Thoracic aorta (tissue), 2 donors: ENCODE data around the gene COA1. TPM values are rescaled to one million over a fixed set of nuclear protein-coding genes. Genes with fewer than 3 reads are reported as not detected.
A peak's percentile ranks its signal among the peaks of the same experiment; 100 is the strongest.

Source experiments
- ATAC-seq: fragments of 150-250 bp; one replicate; pipeline ENCODE4 v1.8.0; 2017; ENCODE audit warnings: low read depth; ENCODE audit not compliant: insufficient number of reproducible peaks, low FRiP score
- DNase-seq: peaks from one replicate; pipeline ENCODE4 v3.0.0-alpha.2; 2020; ENCODE audit warnings: low spot score
- H3K27ac ChIP-seq, 2 donors: fragments of 200-600 bp; sonication (generic); 1 replicate in 1 of 2; 2 replicates in 1 of 2; pipeline ENCODE4 v1.5.1; 2016; ENCODE audit warnings: mild to moderate bottlenecking in 2 of 2, moderate library complexity in 2 of 2
- H3K27me3 ChIP-seq: fragments of 200-600 bp; sonication (generic); replicated peaks from 2 replicates; pipeline ENCODE4 v1.6.0; 2016; ENCODE audit warnings: mild to moderate bottlenecking; ENCODE audit not compliant: insufficient read depth
- H3K36me3 ChIP-seq: fragments of 200-600 bp; sonication (generic); one replicate; pipeline ENCODE4 v1.5.1; 2016
- H3K4me1 ChIP-seq, 2 donors: fragments of 200-600 bp; sonication (generic); 1 replicate in 1 of 2; 2 replicates in 1 of 2; pipeline versions ENCODE4 v1.5.1 to v1.6.0; 2016; ENCODE audit warnings: low read depth in 2 of 2, mild to moderate bottlenecking in 1 of 2; ENCODE audit not compliant: control insufficient read depth in 1 of 2
- H3K4me3 ChIP-seq: fragments of 200-600 bp; sonication (generic); 2 replicates; pipeline ENCODE4 v1.5.1; 2016; ENCODE audit warnings: mild to moderate bottlenecking
- H3K9me3 ChIP-seq: fragments of 200-600 bp; sonication (generic); 2 replicates; pipeline ENCODE4 v1.5.1; 2016
- total RNA-seq, 2 donors: library from RNA; depleted of rRNA; stranded (reverse); fragments of >200 nt; gene quantifications; one replicate each; pipeline versions ENCODE4 v1.1.0 to v1.2.3, GENCODE V29; 2016
- TF ChIP-seq, protein P1 (sequence below): fragments of 200-600 bp; sonication (generic); IDR thresholded peaks from one replicate; pipeline ENCODE4 v1.5.1; 2019; ENCODE audit warnings: antibody characterized with exemption

Gene COA1
- total RNA-seq, 2 donors from 2014 or later, result 39.9 to 77.4 TPM

DNA sequence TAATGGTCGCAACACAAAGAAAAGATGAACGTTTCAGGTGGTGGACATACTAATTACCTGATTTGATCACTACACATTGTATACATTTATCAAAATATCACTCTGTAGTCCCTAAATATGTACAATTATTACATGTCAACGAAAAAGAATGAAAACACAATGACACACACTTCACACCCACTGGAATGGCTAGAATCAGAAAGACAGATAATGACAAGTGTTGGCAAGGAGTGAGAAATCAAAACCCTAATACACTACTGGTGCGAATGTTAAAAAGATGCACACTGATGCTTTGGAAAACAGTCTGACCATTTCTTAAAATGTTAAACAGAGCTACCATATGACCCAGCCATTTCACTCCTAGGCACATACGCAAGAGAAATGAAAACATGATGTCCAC, 2.3 kb downstream of the COA1 start:
- DNase-seq (no peak), ATAC-seq (no peak)
- no peaks in the 10 kb centered on the region for H3K27me3 ChIP-seq
- no peak overlapping the region for H3K4me3 ChIP-seq
- H3K4me1 ChIP-seq, result peaks cover 12 to 18% of the 10 kb centered on the region in 2 donors
- no peak overlapping the region for H3K27ac ChIP-seq
- H3K36me3 ChIP-seq, result no peaks in the 10 kb centered on the region
- no peaks in the 10 kb centered on the region for H3K9me3 ChIP-seq
- TF ChIP-seq, protein P1, sequence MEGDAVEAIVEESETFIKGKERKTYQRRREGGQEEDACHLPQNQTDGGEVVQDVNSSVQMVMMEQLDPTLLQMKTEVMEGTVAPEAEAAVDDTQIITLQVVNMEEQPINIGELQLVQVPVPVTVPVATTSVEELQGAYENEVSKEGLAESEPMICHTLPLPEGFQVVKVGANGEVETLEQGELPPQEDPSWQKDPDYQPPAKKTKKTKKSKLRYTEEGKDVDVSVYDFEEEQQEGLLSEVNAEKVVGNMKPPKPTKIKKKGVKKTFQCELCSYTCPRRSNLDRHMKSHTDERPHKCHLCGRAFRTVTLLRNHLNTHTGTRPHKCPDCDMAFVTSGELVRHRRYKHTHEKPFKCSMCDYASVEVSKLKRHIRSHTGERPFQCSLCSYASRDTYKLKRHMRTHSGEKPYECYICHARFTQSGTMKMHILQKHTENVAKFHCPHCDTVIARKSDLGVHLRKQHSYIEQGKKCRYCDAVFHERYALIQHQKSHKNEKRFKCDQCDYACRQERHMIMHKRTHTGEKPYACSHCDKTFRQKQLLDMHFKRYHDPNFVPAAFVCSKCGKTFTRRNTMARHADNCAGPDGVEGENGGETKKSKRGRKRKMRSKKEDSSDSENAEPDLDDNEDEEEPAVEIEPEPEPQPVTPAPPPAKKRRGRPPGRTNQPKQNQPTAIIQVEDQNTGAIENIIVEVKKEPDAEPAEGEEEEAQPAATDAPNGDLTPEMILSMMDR, result no peak

DNA sequence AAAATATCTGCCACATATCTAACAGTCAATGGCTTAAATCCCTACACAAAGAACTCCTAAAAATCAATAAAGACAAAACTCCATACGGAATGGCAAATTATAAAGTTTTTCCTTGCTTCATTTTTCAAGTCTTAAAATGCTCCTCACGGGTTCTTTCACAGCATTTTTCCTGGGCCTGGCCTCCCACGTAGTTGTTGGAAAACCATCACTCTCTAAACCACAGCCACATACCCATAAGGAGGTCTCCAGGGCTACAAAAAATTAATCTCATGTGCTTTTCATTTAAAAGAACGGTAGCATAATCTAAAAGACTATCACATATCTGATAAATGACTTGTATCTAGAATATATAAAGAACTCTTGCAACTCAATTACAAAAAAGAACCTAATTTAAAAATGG, 2.9 kb downstream of the COA1 start:
- DNase-seq (no peak), ATAC-seq (no peak)
- Histone ChIP-seq H3K36me3 (no peaks in the 10 kb centered on the region), H3K4me1 (peaks cover 12 to 18% of the 10 kb centered on the region in 2 donors), H3K27ac (no peak overlapping the region), H3K9me3 (no peaks in the 10 kb centered on the region), H3K4me3 (no peak overlapping the region), H3K27me3 (no peaks in the 10 kb centered on the region)
- TF ChIP-seq, protein P1, result no peak

DNA sequence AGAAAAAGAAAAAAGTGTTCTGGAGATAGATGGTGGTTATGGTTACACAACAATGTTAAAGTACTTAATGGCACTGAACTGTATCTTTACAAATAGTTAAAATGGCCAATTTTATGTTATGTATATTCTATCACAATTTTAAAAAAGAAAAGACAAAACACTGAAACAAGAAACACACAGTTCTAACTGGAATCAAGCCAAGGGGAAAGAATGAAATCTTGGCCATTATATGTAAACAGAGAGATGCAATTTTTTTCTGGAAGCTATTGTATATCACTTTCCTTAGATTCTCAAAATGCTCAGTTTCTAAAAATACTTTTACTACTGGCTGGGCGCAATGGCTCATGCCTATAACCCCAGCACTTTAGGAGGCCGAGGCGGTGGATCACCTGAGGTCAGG, 4.1 kb downstream of the COA1 start:
- Histone ChIP-seq H3K4me1 (peaks cover 10 to 16% of the 10 kb centered on the region in 2 donors), H3K4me3 (no peak overlapping the region), H3K9me3 (no peaks in the 10 kb centered on the region), H3K27ac (no peak overlapping the region), H3K27me3 (no peaks in the 10 kb centered on the region), H3K36me3 (no peaks in the 10 kb centered on the region)
- ATAC-seq, result no peak
- no peak for DNase-seq
- TF ChIP-seq, protein P1, result no peak

DNA sequence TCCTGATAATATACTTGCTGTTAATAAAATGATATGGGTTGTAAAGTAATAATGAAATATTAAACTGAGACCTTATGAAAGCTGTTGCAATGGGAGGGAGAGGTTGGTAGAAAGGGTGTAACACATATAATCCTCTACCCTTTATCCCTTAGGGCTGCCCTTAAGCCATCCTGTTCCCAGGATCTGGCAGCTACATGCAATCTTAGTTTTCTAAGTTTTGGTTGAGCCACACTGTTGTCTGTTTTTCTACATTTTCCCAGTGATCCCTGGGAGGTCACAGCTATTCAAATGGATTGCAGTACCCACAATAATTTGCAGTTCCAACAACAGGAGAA, 6.3 kb downstream of the COA1 start:
- TF ChIP-seq, protein P1, result no peak
- DNase-seq, result no peak
- peaks cover 4 to 5% of the 10 kb centered on the region in 2 donors for H3K4me1 ChIP-seq
- H3K27me3 ChIP-seq, result no peaks in the 10 kb centered on the region
- H3K27ac ChIP-seq, result no peak overlapping the region
- H3K36me3 ChIP-seq, result no peaks in the 10 kb centered on the region
- H3K4me3 ChIP-seq, result no peak overlapping the region
- ATAC-seq, result no peak
- no peaks in the 10 kb centered on the region for H3K9me3 ChIP-seq

DNA sequence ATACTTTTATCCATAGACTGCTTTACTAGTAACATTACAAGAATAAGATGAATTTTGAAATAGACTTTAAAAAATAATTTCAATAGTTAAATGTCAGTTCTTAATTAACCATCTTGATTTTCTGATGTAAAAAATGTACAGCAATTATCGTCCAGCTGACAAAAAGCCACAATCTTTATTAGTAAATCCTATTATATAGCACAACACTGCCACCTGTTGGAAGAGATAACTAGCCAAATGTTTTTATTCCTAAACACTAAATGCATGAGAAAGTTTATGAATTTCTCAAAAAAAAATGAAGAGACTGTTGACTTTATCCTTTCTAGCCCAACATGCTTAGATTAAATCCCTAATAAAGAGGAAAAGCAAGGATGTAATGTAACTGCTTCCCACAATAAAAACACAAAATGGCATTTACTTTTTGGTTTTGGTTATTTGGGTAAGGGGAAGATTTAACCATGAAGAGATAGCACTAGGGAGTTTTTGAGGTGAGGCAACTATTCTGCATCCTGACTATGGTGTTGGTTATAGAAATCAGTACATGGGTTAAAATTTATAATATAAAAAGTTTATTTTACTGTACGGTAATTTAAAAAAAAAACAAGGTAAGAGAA, 8.0 kb downstream of the COA1 start:
- Histone ChIP-seq H3K36me3 (no peaks in the 10 kb centered on the region), H3K4me1 (no peaks in the 10 kb centered on the region), H3K9me3 (no peaks in the 10 kb centered on the region), H3K27me3 (no peaks in the 10 kb centered on the region), H3K4me3 (no peak overlapping the region), H3K27ac (no peak overlapping the region)
- ATAC-seq, result no peak
- no peak for DNase-seq
- TF ChIP-seq, protein P1, result peak; percentile 55
